Measurements from ENCODE around the gene PLAAT4.
A peak's percentile ranks its signal among the peaks of the same experiment; 100 is the strongest.

PLAAT4 gene

DNA sequence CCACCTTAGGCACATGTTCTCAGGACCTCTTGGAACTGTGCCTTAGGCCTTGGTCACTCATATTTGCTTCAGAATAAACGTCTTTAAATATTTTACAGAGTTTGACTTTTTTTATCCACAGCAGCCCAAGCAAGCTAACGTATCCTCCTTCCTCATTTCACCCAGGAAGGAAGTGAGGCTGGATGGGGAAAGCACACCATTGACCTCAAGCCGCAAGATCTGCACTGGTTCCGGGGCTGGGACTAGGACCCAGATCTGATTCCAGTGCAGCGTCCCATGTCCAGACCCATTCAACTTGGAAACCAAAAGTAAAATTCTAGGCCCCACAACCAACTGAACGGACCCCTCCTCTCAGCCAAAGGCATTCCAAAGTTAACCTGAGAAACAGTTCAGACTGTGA lies 33.1 kb upstream of the PLAAT4 start:
- Histone ChIP-seq H3K27ac (ENCODE audit: low read depth, low read length) (no peak overlapping the region), H3K27me3 (ENCODE audit: insufficient read depth, low read length) (no peaks in the 10 kb centered on the region), H3K79me1 (ENCODE audit: low read length) (peaks cover 4% of the 10 kb centered on the region), H4K8ac (ENCODE audit: low read depth, low read length) (no peak overlapping the region), H2BK12ac (ENCODE audit: low read length) (no peak overlapping the region), H3K79me2 (ENCODE audit: control insufficient read depth, insufficient read depth, low read length, poor library complexity) (peaks cover 1% of the 10 kb centered on the region), H3K36me3 (ENCODE audit: control insufficient read depth in 1 of 2, insufficient read depth in 2 of 2, low read length in 2 of 2) (no peaks in the 10 kb centered on the region), H3K4me2 (ENCODE audit: low read length) (no peak overlapping the region), H3K4me1 (ENCODE audit: control insufficient read depth in 1 of 2, insufficient read depth in 2 of 2, low read length in 2 of 2) (peaks cover 9 to 16% of the 10 kb centered on the region in 2 experiments), H4K12ac (ENCODE audit: low read depth, low read length) (no peak overlapping the region), H2AK5ac (ENCODE audit: low read length) (no peak overlapping the region), H3K4ac (ENCODE audit: low read depth, low read length) (no peak overlapping the region), H3K23ac (ENCODE audit: low read length) (no peak overlapping the region), H4K91ac (ENCODE audit: low read depth, low read length) (no peak overlapping the region), H2BK120ac (ENCODE audit: insufficient read depth, low read length, poor library complexity) (no peak overlapping the region), H2BK5ac (ENCODE audit: low read depth, low read length, poor library complexity) (no peak overlapping the region), H2AFZ (ENCODE audit: insufficient read depth, low read length, poor library complexity) (no peak overlapping the region), H3K9me3 (ENCODE audit: insufficient read depth, low read depth, low read length) (peaks cover 4% of the 10 kb centered on the region), H3K18ac (ENCODE audit: low read length) (no peak overlapping the region), H3K9ac (ENCODE audit: low read length) (no peak overlapping the region), H3K14ac (ENCODE audit: low read length) (no peak overlapping the region), H3K4me3 (ENCODE audit: low read depth, low read length) (no peak overlapping the region)
- WGBS (ENCODE audit: extremely low coverage, insufficient coverage, insufficient read length): no CpG with 5 or more reads among the region's 6 CpGs
- DNase-seq: no peak

DNA sequence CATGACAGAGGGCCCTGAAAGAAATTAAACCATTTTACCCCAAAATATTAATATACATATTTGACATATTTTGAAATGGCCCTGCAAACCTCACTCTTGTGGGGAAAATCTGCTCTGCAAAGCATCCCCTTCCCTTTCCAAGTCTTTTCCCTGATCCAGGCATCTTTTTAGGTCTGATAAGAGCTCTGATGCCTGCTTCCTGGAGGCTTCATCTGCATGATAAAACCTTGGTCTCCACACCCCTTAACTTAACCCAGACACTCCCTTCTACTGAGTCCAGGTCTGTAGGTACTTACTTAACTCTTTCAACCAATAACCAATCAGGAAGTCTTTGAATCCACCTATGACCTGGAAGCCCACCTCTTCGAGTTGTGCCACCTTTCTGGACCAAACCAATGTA lies 32.6 kb upstream of the PLAAT4 start:
- Histone ChIP-seq H3K27me3 (ENCODE audit: insufficient read depth, low read length) (no peaks in the 10 kb centered on the region), H3K79me2 (ENCODE audit: control insufficient read depth, insufficient read depth, low read length, poor library complexity) (peaks cover 1% of the 10 kb centered on the region), H2BK5ac (ENCODE audit: low read depth, low read length, poor library complexity) (no peak overlapping the region), H3K36me3 (ENCODE audit: control insufficient read depth in 1 of 2, insufficient read depth in 2 of 2, low read length in 2 of 2) (no peaks in the 10 kb centered on the region), H3K4me3 (ENCODE audit: low read depth, low read length) (no peak overlapping the region), H3K18ac (ENCODE audit: low read length) (no peak overlapping the region), H3K9me3 (ENCODE audit: insufficient read depth, low read depth, low read length) (peaks cover 4% of the 10 kb centered on the region), H3K9ac (ENCODE audit: low read length) (no peak overlapping the region), H4K8ac (ENCODE audit: low read depth, low read length) (no peak overlapping the region), H3K79me1 (ENCODE audit: low read length) (peaks cover 4% of the 10 kb centered on the region), H2AFZ (ENCODE audit: insufficient read depth, low read length, poor library complexity) (no peak overlapping the region), H3K4me2 (ENCODE audit: low read length) (no peak overlapping the region), H2BK12ac (ENCODE audit: low read length) (no peak overlapping the region), H4K12ac (ENCODE audit: low read depth, low read length) (no peak overlapping the region), H3K4ac (ENCODE audit: low read depth, low read length) (no peak overlapping the region), H2BK120ac (ENCODE audit: insufficient read depth, low read length, poor library complexity) (no peak overlapping the region), H4K91ac (ENCODE audit: low read depth, low read length) (no peak overlapping the region), H3K4me1 (ENCODE audit: control insufficient read depth in 1 of 2, insufficient read depth in 2 of 2, low read length in 2 of 2) (peaks cover 9 to 16% of the 10 kb centered on the region in 2 experiments), H3K27ac (ENCODE audit: low read depth, low read length) (no peak overlapping the region), H3K14ac (ENCODE audit: low read length) (no peak overlapping the region), H2AK5ac (ENCODE audit: low read length) (no peak overlapping the region), H3K23ac (ENCODE audit: low read length) (no peak overlapping the region)
- no peak for DNase-seq
- no CpG with 5 or more reads among the region's 1 CpG for WGBS (ENCODE audit: extremely low coverage, insufficient coverage, insufficient read length)

DNA sequence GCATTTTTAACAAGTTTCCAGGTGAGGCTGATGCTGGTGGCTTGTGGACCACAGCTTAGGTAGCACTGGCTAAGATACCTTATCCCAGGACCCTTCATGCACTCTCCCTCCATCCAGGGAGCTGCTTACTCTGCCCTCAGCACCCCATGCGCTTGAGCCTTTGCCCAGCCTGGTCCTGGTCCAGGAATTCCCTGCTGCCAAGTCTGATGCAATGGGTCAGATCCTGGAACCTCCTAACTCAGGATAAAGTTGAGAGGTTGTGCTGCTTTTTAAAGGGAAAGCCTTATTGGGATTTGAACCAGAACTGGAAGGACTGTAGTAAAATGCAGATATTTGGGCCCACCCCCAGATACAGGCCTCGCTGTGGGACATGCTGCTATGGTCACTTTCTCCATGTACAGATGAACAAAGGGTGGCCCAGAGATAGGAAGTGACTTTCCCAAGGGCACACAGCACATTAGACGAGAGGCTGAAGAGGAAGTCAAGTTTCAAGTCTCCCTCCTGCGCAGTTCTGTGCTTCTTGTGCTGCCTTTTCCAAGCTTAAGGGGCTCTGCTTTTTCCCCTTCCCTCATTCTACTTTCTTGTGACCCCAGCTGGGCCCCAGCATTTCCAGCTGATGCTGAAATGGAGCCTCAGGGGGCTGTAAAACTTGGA lies 31.5 kb upstream of the PLAAT4 start:
- H2BK5ac ChIP-seq (ENCODE audit: low read depth, low read length, poor library complexity): no peak overlapping the region
- H3K18ac ChIP-seq (ENCODE audit: low read length): no peak overlapping the region
- peak overlapping the region; percentile 45 for H4K91ac ChIP-seq (ENCODE audit: low read depth, low read length)
- no peak overlapping the region for H3K9ac ChIP-seq (ENCODE audit: low read length)
- WGBS (ENCODE audit: extremely low coverage, insufficient coverage, insufficient read length): no CpG with 5 or more reads among the region's 4 CpGs
- H3K36me3 ChIP-seq (ENCODE audit: control insufficient read depth in 1 of 2, insufficient read depth in 2 of 2, low read length in 2 of 2): no peaks in the 10 kb centered on the region
- no peak overlapping the region for H3K4me2 ChIP-seq (ENCODE audit: low read length)
- H2BK12ac ChIP-seq (ENCODE audit: low read length): no peak overlapping the region
- H3K23ac ChIP-seq (ENCODE audit: low read length): no peak overlapping the region
- no peak overlapping the region for H3K27ac ChIP-seq (ENCODE audit: low read depth, low read length)
- no peak overlapping the region for H3K4ac ChIP-seq (ENCODE audit: low read depth, low read length)
- H3K4me3 ChIP-seq (ENCODE audit: low read depth, low read length): no peak overlapping the region
- H4K12ac ChIP-seq (ENCODE audit: low read depth, low read length): no peak overlapping the region
- DNase-seq: no peak
- H4K8ac ChIP-seq (ENCODE audit: low read depth, low read length): no peak overlapping the region
- H3K79me2 ChIP-seq (ENCODE audit: control insufficient read depth, insufficient read depth, low read length, poor library complexity): peaks cover 1% of the 10 kb centered on the region
- peak overlapping the region; percentile 33 for H2AK5ac ChIP-seq (ENCODE audit: low read length)
- H3K79me1 ChIP-seq (ENCODE audit: low read length): peaks cover 4% of the 10 kb centered on the region
- H3K27me3 ChIP-seq (ENCODE audit: insufficient read depth, low read length): no peaks in the 10 kb centered on the region
- peaks cover 9 to 16% of the 10 kb centered on the region in 2 experiments for H3K4me1 ChIP-seq (ENCODE audit: control insufficient read depth in 1 of 2, insufficient read depth in 2 of 2, low read length in 2 of 2)
- H3K14ac ChIP-seq (ENCODE audit: low read length): no peak overlapping the region
- H2BK120ac ChIP-seq (ENCODE audit: insufficient read depth, low read length, poor library complexity): no peak overlapping the region
- H2AFZ ChIP-seq (ENCODE audit: insufficient read depth, low read length, poor library complexity): no peak overlapping the region
- peaks cover 4% of the 10 kb centered on the region for H3K9me3 ChIP-seq (ENCODE audit: insufficient read depth, low read depth, low read length)

DNA sequence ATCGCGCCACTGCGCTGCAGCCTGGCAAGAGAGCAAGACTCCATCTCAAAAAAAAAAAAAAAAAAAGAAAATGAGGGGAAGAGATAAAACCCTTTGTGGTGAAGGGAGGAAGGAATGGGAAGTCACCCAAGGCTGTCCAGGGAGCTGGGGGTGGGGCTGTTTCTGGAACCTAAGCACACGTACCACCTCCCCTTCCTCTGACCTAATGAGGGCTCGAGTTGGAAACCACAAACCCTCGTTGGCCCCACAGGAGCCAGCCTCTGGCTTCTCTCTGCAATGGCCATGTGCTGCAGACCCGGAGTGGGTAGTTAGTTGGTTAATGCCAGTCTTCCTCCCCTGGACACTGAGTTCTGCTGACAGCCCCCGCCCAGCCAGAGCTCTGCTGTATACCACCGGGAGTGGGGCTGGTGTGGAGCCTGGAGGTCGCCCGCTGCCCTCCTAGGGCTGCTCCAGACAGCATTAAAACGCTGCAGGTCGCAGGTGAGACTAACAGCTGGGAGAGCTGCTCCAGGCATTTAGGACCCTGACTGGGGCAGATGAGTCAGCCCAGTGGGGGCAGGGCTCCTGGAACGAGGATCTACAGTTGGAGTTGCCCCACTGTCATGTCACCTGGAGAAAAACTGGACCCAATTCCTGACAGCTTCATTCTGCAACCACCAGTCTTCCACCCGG lies 30.6 kb upstream of the PLAAT4 start, which contains the start of gene LGALS12:
TSS of gene LGALS12 (plus strand) at position 228 of the 672 bp plus-strand sequence. CDS start at position 603, 375 bp downstream.
- peaks cover 4% of the 10 kb centered on the region for H3K79me1 ChIP-seq (ENCODE audit: low read length)
- H3K18ac ChIP-seq (ENCODE audit: low read length): no peak within 1 kb of the TSS
- H3K27me3 ChIP-seq (ENCODE audit: insufficient read depth, low read length): no peaks in the 10 kb centered on the region
- no peak within 1 kb of the TSS for H3K4me2 ChIP-seq (ENCODE audit: low read length)
- no peak within 1 kb of the TSS for H3K4ac ChIP-seq (ENCODE audit: low read depth, low read length)
- H3K9ac ChIP-seq (ENCODE audit: low read length): no peak within 1 kb of the TSS
- H3K14ac ChIP-seq (ENCODE audit: low read length): no peak within 1 kb of the TSS
- peak within 1 kb of the TSS; percentile 13 for H2BK120ac ChIP-seq (ENCODE audit: insufficient read depth, low read length, poor library complexity)
- H3K79me2 ChIP-seq (ENCODE audit: control insufficient read depth, insufficient read depth, low read length, poor library complexity): peaks cover 1% of the 10 kb centered on the region
- no peak within 1 kb of the TSS for H2BK12ac ChIP-seq (ENCODE audit: low read length)
- no peak within 1 kb of the TSS for H3K27ac ChIP-seq (ENCODE audit: low read depth, low read length)
- H3K4me3 ChIP-seq (ENCODE audit: low read depth, low read length): no peak within 1 kb of the TSS
- no peak within 1 kb of the TSS for H4K12ac ChIP-seq (ENCODE audit: low read depth, low read length)
- no peak within 1 kb of the TSS for H2AFZ ChIP-seq (ENCODE audit: insufficient read depth, low read length, poor library complexity)
- H3K4me1 ChIP-seq (ENCODE audit: control insufficient read depth in 1 of 2, insufficient read depth in 2 of 2, low read length in 2 of 2): peaks cover 9 to 16% of the 10 kb centered on the region in 2 experiments
- no peaks in the 10 kb centered on the region for H3K36me3 ChIP-seq (ENCODE audit: control insufficient read depth in 1 of 2, insufficient read depth in 2 of 2, low read length in 2 of 2)
- DNase-seq: no peak
- H2BK5ac ChIP-seq (ENCODE audit: low read depth, low read length, poor library complexity): peak within 1 kb of the TSS; percentile 16
- no peak within 1 kb of the TSS for H3K23ac ChIP-seq (ENCODE audit: low read length)
- peak within 1 kb of the TSS; percentile 45 for H4K91ac ChIP-seq (ENCODE audit: low read depth, low read length)
- H3K9me3 ChIP-seq (ENCODE audit: insufficient read depth, low read depth, low read length): peaks cover 2% of the 10 kb centered on the region
- no CpG with 5 or more reads among the region's 15 CpGs for WGBS (ENCODE audit: extremely low coverage, insufficient coverage, insufficient read length)
- no peak within 1 kb of the TSS for H4K8ac ChIP-seq (ENCODE audit: low read depth, low read length)
- peak within 1 kb of the TSS; percentile 33 for H2AK5ac ChIP-seq (ENCODE audit: low read length)

All from trophoblast cell (in vitro differentiated cells and primary cell).